ENCODE results near the gene GCNT2.

GCNT2 gene

DNA sequence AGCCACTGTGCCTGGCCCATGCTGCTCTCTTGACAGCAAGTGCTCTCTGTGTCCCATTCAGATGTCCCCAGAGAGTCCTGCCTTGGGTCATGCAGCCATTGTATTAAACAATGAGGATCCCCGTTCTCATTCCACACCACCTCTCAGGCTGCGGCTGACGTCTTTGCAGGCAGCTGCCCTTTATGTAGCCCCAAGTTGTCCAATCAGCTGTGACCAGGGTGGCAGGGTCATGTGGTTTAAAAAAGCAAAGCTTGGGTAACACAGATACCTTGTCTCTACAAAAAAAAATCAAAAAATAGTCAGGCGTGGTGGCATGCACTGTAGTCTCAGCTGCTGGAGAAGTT is 13.2 kb downstream of the GCNT2 start:
- TF ChIP-seq CTCF (IDR thresholded peaks at IDR 0.05) = no peak

DNA sequence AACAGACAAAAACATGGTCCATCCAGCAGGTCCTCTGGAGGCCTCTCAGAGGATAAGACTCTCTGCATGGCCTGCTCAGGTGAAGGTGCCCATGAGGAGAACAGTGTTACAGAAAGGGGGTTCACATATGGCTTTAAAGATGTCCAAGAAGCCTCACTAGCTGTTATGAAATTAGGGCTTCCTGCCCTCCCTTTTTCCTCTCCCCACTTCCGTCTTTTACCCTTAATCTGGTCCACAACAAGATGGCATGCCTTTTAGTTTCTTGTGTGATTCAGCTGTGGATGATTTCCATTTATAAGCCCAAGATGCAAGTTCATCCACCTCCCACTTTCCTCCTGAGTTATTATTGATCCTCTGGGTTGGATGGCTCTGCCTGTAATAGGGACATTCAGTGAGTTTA is 14.0 kb downstream of the GCNT2 start:
- no peak for TF ChIP-seq CTCF (IDR thresholded peaks at IDR 0.05)

DNA sequence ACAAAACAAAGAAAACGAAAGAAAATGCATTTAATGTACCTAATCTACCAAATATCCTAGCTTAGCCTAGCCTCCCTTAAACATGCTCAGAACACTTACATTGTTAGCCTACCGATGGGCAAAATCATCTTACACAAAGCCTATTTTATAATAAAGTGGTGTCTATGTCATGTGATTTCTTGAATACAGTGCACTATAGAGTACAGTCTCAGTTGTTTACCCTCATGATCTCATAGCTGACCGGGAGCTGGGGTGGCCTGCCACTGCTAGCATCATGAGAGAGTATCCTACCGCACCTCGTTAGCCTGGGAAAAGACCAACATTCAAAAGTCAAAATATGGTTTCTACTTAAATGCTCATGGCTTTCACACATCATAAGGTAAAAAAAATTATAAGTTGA is 16.6 kb downstream of the GCNT2 start:
- TF ChIP-seq CTCF (IDR thresholded peaks at IDR 0.05) = no peak

- TF ChIP-seq CTCF (IDR thresholded peaks at IDR 0.05) = no peak
Measured at GRCh38 chr6:10540073-10540746, 19.1 kb downstream of the GCNT2 start.

DNA sequence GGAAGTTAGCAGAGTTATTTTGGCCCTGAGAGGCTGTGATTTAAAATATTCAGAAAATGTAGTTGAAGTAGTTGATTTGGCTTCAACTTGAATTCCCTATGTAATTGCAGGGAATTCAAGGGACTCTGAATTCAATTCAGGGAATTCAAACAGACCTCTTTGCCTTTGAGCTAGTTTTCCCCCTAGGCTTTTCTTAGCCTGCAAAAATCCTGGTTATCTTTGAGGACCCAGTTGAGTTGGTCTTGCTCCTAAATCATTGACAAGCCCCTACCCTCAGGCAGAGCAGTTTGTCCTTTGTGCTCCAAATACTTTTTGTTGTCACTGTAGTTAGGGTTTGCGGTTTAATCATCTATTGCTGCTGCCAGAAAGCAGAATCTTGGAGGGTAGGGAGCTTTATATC is 20.4 kb downstream of the GCNT2 start:
- TF ChIP-seq CTCF (IDR thresholded peaks at IDR 0.05) = no peak

DNA sequence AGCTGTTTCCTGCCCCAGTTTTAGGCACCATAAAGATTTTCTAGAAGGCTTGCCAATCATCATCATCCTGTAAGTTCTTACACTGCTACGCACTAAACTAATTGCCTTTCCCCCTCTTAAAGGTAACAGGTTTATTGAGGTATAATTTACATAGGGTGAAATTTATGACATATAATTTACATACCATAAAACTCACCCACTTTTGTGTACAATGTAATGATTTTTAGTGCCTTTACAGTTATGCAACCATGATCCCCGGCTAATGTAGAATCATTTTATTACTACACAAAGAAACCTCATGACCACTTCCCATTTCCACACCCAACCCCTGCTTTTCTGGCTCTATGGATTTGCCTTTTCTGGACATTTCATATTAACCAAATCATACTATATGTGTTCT is 21.1 kb downstream of the GCNT2 start:
- TF ChIP-seq CTCF (IDR thresholded peaks at IDR 0.05) = no peak

DNA sequence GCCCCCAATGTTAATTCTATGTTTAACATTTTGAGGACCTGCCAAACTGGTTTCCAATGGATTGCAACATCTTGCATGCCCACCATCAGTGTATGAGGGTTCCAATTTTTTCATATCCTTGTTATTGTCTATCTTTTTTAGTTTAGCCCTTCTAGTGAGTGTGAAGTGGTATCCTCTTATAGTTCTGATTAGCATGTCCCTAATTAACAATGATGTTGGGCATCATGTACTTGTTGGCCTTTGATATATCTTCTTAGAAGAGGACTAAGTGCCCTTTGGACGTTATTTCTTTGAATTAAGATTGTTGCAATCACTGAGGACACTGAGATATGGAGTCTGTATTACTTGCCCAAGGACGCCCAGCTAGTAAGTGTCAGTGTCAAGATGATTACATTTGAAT is 22.3 kb downstream of the GCNT2 start:
- no peak for TF ChIP-seq CTCF (IDR thresholded peaks at IDR 0.05)

- no peak for TF ChIP-seq CTCF (IDR thresholded peaks at IDR 0.05)
Measured at GRCh38 chr6:10545482-10545881, 24.3 kb downstream of the GCNT2 start.
